NCI-H1417 treated with DMSO at 0.1 percent for 48 hours (cell line): ENCODE results near the gene PLAAT3.
"Not testable (repeated sequence)": the region's sequence is repeated elsewhere in the genome, so short reads cannot be mapped to it uniquely, and the experiment has no call there.

ENCODE experiments used
- DNase-seq: peaks from one replicate; lab custom pipeline; 2025; lab: John Stamatoyannopoulos, UW

The PLAAT3 gene

GRCh38 chr11:63608353-63609345, 5.6 kb downstream of the PLAAT3 start:
- no peak for DNase-seq

GRCh38 chr11:63603180-63603518, 11.1 kb downstream of the PLAAT3 start:
- DNase-seq = no peak

DNA sequence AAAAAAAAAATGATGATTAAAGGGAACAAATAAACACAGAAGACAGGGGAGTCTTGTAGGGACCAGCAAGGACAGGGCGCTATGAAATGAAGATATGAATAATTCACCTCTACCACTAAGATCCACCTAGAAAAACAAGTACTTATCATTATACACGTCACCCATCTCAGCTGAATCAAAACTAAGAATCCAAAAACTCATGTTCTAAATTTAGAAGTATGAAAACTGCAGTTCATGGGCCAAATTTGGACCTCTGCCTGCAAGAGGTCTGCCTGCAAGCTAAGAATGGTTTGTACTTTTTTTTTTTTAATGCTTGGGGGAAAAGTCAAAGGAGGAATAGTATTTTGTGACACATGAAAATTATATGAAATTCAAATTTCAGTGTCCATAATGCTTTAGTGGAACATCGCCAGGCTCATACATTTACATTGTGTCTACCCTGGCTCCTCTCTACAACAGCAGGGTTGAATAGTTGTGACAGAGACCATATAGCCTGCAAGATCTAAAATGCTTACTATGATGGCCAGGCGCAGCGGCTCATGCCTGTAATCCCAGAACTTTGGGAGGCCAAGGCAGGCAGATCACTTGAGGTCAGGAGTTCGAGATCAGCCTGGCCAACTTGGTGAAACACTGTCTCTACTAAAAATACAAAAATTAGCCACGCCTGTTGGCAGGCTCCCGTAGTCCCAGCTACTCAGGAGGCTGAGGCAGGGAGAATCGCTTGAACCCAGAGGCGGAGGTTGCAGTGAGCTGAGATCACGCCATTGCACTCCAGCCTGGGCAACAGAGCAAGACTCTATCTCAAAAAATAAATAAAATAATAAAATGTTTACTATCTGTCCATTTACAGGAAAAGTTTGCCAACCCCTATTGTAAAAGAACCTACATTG, 11.7 kb downstream of the PLAAT3 start:
- DNase-seq = not testable (repeated sequence)

- DNase-seq = no peak
Observed at GRCh38 chr11:63599211-63600122, 14.8 kb downstream of the PLAAT3 start.

DNA sequence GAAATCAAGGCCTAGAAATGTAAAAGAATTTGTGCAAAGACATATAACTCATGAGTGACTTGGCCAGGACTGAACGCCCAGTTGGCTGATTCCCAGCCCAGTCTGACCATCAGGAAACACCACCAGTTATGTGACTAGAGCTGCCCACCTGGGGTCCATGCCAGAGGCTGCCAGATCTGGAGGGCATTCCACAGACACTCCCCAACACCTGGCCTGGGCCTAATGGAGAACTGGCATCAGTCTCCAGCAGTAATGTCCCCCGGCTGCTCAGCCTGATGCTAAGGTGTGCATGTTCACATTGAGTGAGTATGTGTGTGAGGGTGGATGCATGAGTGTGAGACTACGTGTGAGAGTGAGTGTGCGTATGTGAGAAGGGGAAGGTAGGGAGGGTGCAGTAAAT, 15.7 kb downstream of the PLAAT3 start:
- no peak for DNase-seq

DNA sequence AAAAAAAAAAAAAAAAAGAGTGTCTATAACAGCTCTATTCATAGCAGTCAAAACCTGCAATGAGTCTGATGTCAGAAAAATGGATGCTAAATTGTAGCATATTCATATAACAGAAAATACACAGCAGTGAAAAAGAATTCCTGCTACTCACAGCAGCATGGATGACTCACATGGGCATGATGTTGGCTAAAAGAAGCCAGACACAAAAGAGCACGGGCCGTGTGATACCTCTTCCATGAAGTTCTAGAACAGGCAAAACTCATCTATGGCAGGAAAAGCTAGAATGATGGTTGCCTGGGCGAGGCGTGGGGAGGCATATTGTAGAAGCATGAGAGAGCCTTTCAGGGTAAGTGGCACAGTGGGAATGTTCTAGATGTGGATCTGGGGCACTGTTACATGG, 18.9 kb downstream of the PLAAT3 start:
- DNase-seq = no peak

DNA sequence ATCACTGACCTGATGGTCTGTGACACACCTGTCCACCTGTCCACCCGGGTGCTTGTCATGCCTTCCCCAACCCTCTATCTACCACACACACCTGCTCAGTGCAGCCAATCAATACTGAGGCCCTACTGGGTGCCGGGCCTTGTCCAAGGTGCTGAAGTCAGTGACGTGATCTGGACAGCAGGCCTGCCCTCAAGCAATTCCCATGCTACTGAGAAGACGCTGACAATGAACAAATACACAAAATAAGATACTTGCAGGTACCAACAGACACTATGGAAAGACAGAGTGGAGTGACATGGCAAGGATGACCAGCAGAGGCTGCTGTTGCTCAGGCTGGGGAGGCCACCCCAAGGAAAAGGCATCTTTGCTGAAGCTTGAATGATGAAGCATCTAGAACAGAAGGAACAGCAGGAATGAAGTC, 21.2 kb downstream of the PLAAT3 start:
- no peak for DNase-seq

DNA sequence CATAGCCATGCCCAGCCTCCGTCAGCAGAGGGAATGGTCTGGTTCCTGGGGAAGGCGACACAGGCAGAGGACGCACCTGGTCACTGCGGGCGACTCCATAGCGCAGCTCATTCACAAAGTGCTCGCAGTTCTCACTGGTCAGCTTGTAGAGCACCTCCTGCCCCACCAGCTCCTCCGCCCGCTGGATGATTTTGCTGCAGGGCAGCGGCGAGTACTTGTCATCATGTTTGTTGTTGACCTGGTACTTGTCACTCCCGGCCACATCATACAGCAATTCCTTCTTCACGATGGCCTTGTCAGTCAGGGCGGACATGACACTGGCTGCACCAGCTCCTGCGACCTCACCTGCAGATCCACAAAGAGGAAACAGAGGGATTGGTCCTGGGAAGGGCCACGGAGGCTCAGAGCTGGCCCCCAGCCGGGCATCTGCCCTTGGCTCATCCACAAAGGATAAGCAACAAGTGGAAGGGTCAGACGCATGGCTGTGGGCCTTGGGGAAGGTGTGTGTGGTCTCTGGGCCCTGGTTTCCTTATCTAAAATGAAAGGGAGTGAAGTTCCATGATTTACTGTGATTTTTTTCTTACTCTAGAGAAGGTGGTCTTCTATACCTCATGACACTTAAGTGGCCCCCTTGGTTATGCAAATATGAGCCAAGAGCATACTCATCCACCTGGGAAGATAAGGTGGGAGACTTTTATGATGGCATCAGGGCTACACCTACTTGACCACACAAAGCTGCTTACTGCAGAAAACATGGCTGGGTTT, 24.0 kb downstream of the PLAAT3 start:
- DNase-seq = no peak

DNA sequence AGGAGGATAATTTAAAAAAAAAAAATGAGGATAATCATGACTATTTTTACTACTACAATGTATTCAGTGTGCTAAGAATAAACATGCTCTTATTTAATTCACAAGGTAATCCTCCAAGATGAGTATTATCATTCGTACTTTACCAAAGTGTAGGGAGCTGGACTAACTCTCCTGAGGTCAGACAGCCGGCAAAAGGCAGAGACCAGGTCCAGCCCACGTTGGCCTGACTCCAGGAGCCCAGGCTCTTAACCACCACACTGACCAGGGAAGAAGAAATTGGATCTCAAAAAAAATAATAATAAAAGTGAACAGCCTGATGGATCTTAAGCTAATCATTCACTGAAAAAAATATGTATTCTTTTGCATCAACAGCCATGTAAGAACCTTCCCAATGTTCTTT, 25.2 kb downstream of the PLAAT3 start:
- DNase-seq = no peak

- no peak for DNase-seq
Observed at GRCh38 chr11:63586451-63587166, 27.6 kb downstream of the PLAAT3 start.

DNA sequence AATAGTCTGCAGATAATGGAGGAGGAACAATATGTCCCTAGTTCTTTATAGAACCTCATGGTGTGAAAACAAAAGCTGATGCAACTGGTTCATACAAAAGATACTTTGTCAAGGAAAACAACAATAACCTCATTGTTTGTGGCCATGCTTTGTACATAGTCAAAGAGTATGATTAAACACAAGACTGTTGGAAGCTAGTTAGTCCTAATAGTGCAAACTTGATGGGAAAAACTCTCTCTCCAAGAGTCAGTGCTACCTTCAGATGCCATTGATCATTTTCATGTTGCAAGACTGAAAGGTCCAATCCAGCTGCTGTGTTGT, 30.9 kb downstream of the PLAAT3 start:
- no peak for DNase-seq

DNA sequence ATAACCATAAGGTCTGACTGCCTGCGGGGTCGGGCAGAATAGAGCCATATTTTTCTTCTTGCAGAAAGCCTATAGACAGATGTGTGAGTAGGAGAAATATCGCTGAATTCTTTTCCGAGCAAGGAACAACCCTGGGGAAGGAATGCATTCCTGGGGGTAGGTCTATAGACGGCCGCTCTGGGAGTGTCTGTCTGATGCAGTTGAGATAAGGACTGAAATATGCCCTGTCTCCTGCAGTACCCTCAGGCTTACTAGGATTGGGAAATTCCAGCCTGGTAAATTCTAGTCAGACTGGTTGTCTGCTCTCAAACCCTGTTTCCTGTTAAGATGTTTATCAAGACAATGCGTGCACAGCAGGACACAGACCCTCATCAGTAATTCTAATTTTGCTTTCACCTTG, 33.0 kb downstream of the PLAAT3 start:
- not testable (repeated sequence) for DNase-seq

GRCh38 chr11:63578882-63579281, 35.4 kb downstream of the PLAAT3 start:
- not testable (repeated sequence) for DNase-seq

- no peak for DNase-seq
Observed at GRCh38 chr11:63574856-63575602, 39.2 kb downstream of the PLAAT3 start.

DNA sequence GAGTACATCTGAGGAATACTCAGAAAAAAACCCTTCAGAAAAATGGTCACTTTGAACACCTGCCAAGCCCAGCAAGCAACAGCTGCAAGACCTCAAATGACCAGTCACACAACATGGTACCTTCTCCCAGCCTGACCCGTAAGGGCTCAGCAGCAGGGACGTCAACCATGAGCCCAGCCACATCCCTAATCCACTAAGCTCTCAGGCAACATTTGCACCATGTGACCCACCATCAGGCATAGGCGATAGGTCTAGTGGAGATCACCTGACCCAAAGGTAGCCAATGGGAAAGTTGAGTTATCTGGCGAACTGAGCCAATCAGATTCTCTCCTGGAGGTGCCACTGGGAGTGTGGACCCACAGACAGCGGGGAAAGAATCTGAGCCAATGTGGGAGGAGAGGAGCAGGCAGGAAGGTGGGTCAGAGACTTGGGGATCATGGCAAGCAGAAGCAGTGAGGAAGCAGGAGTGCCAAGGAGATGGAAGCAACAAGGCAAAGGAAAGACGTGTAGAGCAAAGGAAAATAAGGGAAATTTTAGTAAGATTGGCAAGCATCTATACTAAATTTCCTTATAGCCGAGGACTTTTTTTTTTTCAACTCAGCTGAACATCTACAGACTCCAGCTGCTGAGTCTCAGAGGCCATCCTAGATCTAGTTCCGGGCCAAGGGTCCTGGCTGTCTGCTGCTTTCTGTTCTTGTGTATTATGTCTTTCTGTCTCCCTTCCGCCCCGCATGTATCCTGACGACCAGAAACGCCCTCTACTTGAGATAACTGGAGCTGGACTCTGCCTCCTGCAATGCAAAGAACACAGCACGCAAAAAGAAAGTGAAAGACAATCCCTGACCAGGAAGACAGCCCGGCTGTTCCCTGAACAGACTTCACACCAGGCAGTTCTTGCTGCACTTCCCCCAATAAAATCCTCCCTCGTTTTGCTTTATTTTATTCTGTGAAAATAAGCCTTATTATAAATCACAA, 40.1 kb downstream of the PLAAT3 start:
- no peak for DNase-seq

DNA sequence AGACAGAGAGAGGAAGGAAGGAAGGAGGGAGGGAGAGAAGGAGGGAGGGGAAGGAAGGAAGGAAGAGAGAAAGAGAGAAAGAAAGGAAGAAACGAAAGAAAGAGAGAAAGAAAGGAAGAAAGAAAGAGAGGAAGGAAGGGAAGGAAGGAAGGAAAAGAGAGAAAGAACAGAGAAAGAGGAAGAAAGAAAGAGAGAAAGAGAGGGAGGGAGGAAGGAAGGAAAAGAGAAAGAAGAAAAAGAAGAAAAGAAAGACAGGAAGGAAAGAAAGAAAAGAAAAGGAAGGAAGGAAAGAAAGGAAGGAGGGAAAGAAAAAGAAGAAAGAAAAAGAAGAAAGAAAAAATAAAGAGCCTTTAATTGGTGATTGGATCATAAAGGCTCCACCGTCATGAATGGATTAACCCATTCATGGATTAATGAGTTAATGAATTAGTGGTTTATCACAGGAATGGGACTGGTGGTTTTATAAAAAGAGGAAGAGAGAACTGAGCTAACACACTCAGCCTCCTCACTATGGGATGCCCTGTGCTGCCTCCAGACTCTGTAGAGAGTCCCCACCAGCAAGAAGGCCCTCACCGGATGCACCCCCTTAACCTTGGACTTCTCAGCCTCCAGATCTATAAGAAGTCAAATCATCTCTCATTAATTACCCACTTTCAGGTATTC, 42.1 kb downstream of the PLAAT3 start:
- DNase-seq = no peak

- DNase-seq = no peak
Observed at GRCh38 chr11:63569570-63569969, 44.7 kb downstream of the PLAAT3 start.
